ENCODE results near the gene B4GALT6.

B4GALT6 gene

GRCh38 chr18:31695989-31696388 lies 11.6 kb upstream of the B4GALT6 start:
- TF ChIP-seq TAF1 (IDR thresholded peaks at IDR 0.05; ENCODE audit: low read depth, low read length), result no peak
- TF ChIP-seq PAX5 (IDR thresholded peaks at IDR 0.05; ENCODE audit: insufficient read depth, low read length, severe bottlenecking), result no peak
- no peak for TF ChIP-seq POU2F2 (IDR thresholded peaks at IDR 0.05; ENCODE audit: low read depth, low read length)
- TF ChIP-seq SPI1 (IDR thresholded peaks at IDR 0.05; ENCODE audit: low read depth, low read length), result no peak
- no peak for TF ChIP-seq POLR2AphosphoS5 (IDR thresholded peaks at IDR 0.05; ENCODE audit: low read depth, low read length)
- no peak for TF ChIP-seq POLR2A (IDR thresholded peaks at IDR 0.05; ENCODE audit: low read depth, low read length)
- FAIRE-seq (no peak), DNase-seq (ENCODE audit: insufficient read length, low spot score) (no peak)

GRCh38 chr18:31694297-31694696 lies 9.9 kb upstream of the B4GALT6 start:
- FAIRE-seq, result no peak
- TF ChIP-seq TAF1 (IDR thresholded peaks at IDR 0.05; ENCODE audit: low read depth, low read length) (no peak), SPI1 (IDR thresholded peaks at IDR 0.05; ENCODE audit: low read depth, low read length) (no peak), PAX5 (IDR thresholded peaks at IDR 0.05; ENCODE audit: insufficient read depth, low read length, severe bottlenecking) (no peak), POU2F2 (IDR thresholded peaks at IDR 0.05; ENCODE audit: low read depth, low read length) (no peak), POLR2A (IDR thresholded peaks at IDR 0.05; ENCODE audit: low read depth, low read length) (no peak), POLR2AphosphoS5 (IDR thresholded peaks at IDR 0.05; ENCODE audit: low read depth, low read length) (no peak)

GRCh38 chr18:31688606-31689005 lies 4.2 kb upstream of the B4GALT6 start:
- FAIRE-seq (peak; percentile 76), DNase-seq (ENCODE audit: insufficient read length, low spot score) (no peak)
- TF ChIP-seq POLR2AphosphoS5 (IDR thresholded peaks at IDR 0.05; ENCODE audit: low read depth, low read length) (no peak), PAX5 (IDR thresholded peaks at IDR 0.05; ENCODE audit: insufficient read depth, low read length, severe bottlenecking) (no peak), TAF1 (IDR thresholded peaks at IDR 0.05; ENCODE audit: low read depth, low read length) (no peak), POLR2A (IDR thresholded peaks at IDR 0.05; ENCODE audit: low read depth, low read length) (no peak), SPI1 (IDR thresholded peaks at IDR 0.05; ENCODE audit: low read depth, low read length) (no peak), POU2F2 (IDR thresholded peaks at IDR 0.05; ENCODE audit: low read depth, low read length) (no peak)

More at GRCh38 chr18:31694297-31694696, 9.9 kb upstream of the B4GALT6 start:
- DNase-seq (ENCODE audit: insufficient read length, low spot score), result no peak

- FAIRE-seq, result peak; percentile 45
- TF ChIP-seq SPI1 (IDR thresholded peaks at IDR 0.05; ENCODE audit: low read depth, low read length) (no peak), POLR2AphosphoS5 (IDR thresholded peaks at IDR 0.05; ENCODE audit: low read depth, low read length) (no peak), TAF1 (IDR thresholded peaks at IDR 0.05; ENCODE audit: low read depth, low read length) (no peak), PAX5 (IDR thresholded peaks at IDR 0.05; ENCODE audit: insufficient read depth, low read length, severe bottlenecking) (no peak), POU2F2 (IDR thresholded peaks at IDR 0.05; ENCODE audit: low read depth, low read length) (no peak), POLR2A (IDR thresholded peaks at IDR 0.05; ENCODE audit: low read depth, low read length) (no peak)
- DNase-seq (ENCODE audit: insufficient read length, low spot score), result no peak
Measured at GRCh38 chr18:31686986-31687928, 2.9 kb upstream of the B4GALT6 start.

GRCh38 chr18:31686572-31686971 lies 2.2 kb upstream of the B4GALT6 start:
- DNase-seq (ENCODE audit: insufficient read length, low spot score) (no peak), FAIRE-seq (no peak)
- TF ChIP-seq TAF1 (IDR thresholded peaks at IDR 0.05; ENCODE audit: low read depth, low read length), result no peak
- no peak for TF ChIP-seq POLR2AphosphoS5 (IDR thresholded peaks at IDR 0.05; ENCODE audit: low read depth, low read length)
- no peak for TF ChIP-seq POU2F2 (IDR thresholded peaks at IDR 0.05; ENCODE audit: low read depth, low read length)
- TF ChIP-seq SPI1 (IDR thresholded peaks at IDR 0.05; ENCODE audit: low read depth, low read length), result no peak
- TF ChIP-seq PAX5 (IDR thresholded peaks at IDR 0.05; ENCODE audit: insufficient read depth, low read length, severe bottlenecking), result no peak
- no peak for TF ChIP-seq POLR2A (IDR thresholded peaks at IDR 0.05; ENCODE audit: low read depth, low read length)

GRCh38 chr18:31685097-31686082 lies 1.0 kb upstream of the B4GALT6 start:
- DNase-seq (ENCODE audit: insufficient read length, low spot score) (peak; percentile 66), FAIRE-seq (peak; percentile 94)
- TF ChIP-seq POLR2A (IDR thresholded peaks at IDR 0.05; ENCODE audit: low read depth, low read length) (peak; percentile 63), POLR2AphosphoS5 (IDR thresholded peaks at IDR 0.05; ENCODE audit: low read depth, low read length) (peak; percentile 44), POU2F2 (IDR thresholded peaks at IDR 0.05; ENCODE audit: low read depth, low read length) (no peak; the same call in 1 of the 2 replicates), TAF1 (IDR thresholded peaks at IDR 0.05; ENCODE audit: low read depth, low read length) (peak; percentile 41; the same call in 1 of the 2 replicates), SPI1 (IDR thresholded peaks at IDR 0.05; ENCODE audit: low read depth, low read length) (no peak), PAX5 (IDR thresholded peaks at IDR 0.05; ENCODE audit: insufficient read depth, low read length, severe bottlenecking) (peak; percentile 36)

GRCh38 chr18:31683968-31684278 lies 458 bp downstream of the B4GALT6 start:
- DNase-seq (ENCODE audit: insufficient read length, low spot score) (no peak), FAIRE-seq (peak; percentile 82)
- no peak for TF ChIP-seq POU2F2 (IDR thresholded peaks at IDR 0.05; ENCODE audit: low read depth, low read length)
- no peak for TF ChIP-seq POLR2A (IDR thresholded peaks at IDR 0.05; ENCODE audit: low read depth, low read length)
- TF ChIP-seq TAF1 (IDR thresholded peaks at IDR 0.05; ENCODE audit: low read depth, low read length), result no peak
- no peak for TF ChIP-seq PAX5 (IDR thresholded peaks at IDR 0.05; ENCODE audit: insufficient read depth, low read length, severe bottlenecking)
- TF ChIP-seq SPI1 (IDR thresholded peaks at IDR 0.05; ENCODE audit: low read depth, low read length), result no peak
- no peak for TF ChIP-seq POLR2AphosphoS5 (IDR thresholded peaks at IDR 0.05; ENCODE audit: low read depth, low read length)

- TF ChIP-seq POLR2A (IDR thresholded peaks at IDR 0.05; ENCODE audit: low read depth, low read length) (no peak), TAF1 (IDR thresholded peaks at IDR 0.05; ENCODE audit: low read depth, low read length) (no peak), POLR2AphosphoS5 (IDR thresholded peaks at IDR 0.05; ENCODE audit: low read depth, low read length) (no peak), PAX5 (IDR thresholded peaks at IDR 0.05; ENCODE audit: insufficient read depth, low read length, severe bottlenecking) (no peak), POU2F2 (IDR thresholded peaks at IDR 0.05; ENCODE audit: low read depth, low read length) (no peak), SPI1 (IDR thresholded peaks at IDR 0.05; ENCODE audit: low read depth, low read length) (no peak)
- DNase-seq (ENCODE audit: insufficient read length, low spot score) (no peak), FAIRE-seq (peak; percentile 47)
Measured at GRCh38 chr18:31683106-31683505, 1.3 kb downstream of the B4GALT6 start.

Measured in GM12891 (cell line).